Activated T-cell treated with anti-CD3 and anti-CD28 coated beads for 1 hour (primary cell): ENCODE data around the gene CAVIN2.

ENCODE experiments used
- DNase-seq: peaks from one replicate; pipeline ENCODE4 v3.0.0-alpha.2; 2020; ENCODE audit warnings: low read depth

CAVIN2 gene

DNA sequence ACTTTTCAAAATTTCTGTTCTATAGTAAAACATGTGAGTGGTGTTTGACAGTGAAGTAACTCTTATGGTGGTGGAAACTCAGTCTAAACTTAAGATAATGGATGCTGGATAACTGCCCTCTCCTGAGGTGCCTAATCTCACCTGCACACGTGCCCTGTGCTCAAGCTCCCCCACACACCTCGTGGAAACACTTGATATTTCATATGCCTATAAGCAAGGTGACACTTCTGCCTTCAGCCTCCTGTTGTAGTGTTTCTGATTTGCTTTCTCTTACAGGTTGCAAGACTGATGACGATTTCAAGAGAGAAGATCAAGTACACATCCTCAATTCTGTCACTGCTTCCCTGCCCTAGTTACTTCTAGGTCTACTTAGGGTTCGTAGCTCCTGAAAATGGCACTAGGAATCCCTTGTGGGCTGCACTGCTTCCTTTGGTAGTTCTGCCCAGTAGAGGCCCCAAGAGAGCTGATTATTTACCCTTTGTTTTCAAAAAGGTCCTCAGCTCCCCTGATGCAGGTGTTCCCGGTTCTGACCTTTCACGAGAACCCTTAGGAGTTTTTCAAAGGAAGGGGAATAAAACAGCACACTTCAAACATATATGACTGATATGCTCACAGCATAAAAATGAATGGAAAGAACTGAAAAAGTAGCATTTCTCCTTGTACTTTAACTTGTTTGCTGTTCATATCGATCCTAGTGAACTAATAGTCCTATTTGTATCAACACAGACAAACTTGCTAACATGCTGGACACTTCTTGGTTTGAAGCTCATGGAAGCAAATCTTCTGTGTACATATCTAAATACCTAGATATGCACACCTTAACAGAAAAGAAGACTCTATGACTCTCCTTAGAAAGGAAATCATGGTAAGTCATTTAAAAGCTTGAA lies 6.7 kb downstream of the CAVIN2 start:
- no peak for DNase-seq

DNA sequence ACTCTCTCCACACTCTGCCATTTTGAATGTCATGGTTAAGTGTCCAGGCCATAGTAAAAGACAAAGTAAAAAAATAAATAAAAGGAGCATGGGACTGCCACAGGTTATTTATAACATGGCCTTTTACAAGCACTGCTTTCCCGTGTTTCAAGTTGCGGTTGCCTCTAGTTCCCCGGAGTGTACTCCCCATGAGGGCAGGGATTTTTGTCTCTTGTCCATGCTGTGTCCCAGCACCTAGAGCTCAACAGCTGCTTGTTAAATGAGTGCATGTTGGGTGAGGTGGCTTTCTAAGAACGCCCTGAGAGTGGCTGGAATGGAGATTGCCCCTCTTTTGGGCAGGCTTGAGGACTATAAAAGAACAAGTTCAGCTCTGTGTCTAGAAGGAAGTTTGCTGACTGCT lies 8.4 kb downstream of the CAVIN2 start:
- no peak for DNase-seq

DNA sequence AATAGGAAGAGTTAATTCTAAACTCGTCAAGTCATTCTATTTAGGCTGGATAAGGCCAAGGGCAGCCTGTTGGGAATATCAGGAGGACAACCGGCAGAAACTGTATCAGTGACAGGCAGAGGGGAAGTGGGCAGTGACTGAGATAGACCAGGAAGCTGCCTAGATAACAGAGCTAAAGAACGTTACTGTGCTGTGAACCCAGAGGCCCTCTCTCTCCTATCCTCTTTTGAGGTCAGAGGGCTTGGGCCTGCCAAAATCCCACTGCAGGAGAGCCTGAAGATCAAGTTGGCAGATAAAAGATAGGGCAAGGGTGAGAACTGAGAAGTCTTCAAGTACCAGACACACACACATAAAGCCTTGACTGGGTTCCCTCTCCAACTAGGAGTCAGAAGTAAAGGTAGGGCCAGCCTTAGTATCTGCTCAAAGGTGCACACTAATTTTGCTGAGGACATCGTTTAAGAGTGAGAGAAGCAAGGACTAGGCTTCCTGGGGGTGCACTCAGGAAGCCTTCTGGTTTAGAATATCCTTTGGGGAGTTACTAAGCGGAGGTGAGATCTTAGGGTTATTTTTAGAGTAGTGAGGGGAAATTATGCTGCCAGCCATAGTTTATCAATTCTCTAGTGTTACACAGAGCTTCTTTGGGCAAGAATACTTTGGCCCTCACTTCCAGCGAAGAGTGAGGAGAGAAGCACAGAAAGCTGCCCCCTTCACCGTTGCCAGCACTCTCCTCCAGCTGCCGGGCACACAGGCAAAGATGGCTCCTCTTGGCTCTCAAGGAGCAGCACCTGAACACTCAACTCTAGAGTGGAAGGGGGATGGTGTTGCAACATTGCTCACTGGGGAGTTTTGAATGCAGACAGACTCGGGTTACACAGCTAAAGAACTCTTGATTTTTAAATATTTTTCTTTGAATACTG lies 9.8 kb downstream of the CAVIN2 start:
- no peak for DNase-seq

DNA sequence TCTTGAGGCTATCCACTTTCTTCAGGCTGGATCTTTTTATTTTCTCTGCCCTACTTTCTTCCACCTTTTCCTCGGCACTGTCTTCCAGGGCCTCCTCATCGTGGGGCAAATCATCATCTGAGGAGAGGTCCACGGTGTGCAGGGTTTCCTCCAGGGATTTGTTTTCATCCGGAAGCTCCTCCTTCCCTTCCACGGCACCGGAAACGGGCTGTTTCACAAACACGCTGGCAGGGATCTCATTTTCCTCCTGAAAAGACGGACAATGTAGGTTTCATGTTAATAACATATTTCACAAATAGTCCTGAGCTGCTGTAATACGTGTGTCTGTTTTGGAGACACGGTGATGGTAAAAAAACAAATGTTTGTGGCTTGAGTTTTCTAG lies 10.4 kb downstream of the CAVIN2 start:
- DNase-seq, result no peak

DNA sequence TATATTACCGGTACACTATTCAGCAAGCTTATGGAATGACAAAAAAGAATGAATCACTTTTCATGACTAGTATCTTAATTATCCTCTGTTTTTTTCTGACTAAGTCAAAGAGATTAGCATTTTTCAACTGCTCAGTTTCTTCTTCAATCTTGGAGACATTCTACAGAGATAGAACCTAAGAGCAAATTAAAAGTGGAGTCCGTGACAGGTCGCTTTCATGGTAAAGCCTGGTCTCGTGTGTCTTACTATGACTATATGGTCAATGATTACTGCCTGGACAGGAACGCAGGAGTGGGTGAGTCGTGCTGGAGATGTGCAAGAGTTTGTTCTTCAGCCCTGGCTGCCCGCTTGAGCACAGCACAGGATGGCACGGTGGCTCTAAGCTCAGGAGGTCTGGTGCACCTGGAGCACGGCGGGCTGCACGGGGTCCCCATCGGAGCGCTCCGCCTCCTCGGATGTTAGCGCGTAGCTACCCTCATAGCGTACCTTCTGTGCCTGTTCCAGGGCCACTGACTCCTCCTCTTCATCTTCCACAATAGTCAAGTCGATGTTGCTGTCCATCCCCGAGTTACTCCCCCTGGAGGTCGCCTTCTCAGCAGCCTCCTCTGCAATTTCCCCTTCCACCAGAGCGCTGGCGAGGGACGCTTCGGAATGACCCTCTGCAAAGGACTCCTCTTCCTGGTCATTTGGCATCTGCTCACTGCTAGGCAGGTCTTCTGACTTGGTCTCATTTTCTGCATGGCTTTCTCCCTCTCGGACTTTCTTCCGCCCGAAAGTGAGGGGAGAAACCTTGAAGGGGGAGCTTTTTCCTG lies 11.1 kb downstream of the CAVIN2 start:
- DNase-seq, result no peak

DNA sequence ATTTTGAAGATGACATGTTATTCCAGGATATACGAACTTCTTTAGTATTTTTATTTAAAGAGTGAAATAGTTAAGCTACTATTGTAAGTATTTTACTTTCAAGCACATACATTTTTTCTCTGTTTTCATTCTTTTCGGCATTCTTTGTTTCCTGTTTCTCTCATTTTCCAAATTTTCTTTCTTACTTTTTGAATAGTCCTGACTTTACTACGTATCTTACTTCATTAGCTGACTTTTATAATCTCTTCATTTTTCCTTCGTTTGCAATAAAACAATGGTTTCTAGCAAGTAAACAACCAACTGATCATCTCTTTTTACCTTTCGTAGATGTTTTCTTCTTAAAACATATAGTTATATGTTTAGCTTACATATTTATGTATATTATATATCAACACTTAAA lies 11.8 kb downstream of the CAVIN2 start:
- no peak for DNase-seq

DNA sequence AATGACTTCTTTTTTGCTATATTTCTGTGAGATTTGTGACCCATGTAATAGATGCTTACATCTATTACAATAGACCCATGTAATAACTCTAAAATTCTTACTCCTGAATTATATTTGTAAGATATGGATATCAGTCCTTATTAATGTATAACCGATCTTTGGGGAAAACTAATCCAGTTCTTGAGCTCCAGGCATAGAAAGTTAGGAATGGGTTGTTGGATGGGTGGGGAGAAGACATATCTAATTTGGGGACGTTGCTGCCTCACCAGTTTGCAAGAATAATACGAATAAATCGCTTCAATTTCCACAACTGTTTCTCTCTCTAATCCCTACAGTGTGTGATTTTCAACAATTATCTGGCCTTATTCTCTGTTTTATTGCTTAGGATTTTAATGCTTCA lies 13.5 kb downstream of the CAVIN2 start:
- DNase-seq, result no peak

DNA sequence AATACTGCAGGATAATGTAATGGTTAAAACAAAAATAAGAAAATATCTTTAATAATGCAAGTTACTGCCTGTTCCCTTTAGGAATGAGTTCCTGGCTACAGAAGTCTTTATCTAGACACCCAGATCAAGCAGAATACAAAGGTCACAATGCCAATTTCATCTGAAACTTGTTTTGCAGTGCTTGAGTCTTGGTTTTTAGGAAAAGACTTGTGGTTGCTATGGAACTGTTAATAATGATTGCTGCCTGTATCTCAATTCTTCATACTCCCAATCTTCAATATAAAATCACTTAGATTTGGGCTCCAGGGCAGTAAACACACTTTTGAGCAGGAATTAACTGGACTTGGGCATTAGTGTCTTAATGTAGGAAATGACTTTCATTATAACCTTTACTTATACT lies 14.2 kb downstream of the CAVIN2 start:
- no peak for DNase-seq

DNA sequence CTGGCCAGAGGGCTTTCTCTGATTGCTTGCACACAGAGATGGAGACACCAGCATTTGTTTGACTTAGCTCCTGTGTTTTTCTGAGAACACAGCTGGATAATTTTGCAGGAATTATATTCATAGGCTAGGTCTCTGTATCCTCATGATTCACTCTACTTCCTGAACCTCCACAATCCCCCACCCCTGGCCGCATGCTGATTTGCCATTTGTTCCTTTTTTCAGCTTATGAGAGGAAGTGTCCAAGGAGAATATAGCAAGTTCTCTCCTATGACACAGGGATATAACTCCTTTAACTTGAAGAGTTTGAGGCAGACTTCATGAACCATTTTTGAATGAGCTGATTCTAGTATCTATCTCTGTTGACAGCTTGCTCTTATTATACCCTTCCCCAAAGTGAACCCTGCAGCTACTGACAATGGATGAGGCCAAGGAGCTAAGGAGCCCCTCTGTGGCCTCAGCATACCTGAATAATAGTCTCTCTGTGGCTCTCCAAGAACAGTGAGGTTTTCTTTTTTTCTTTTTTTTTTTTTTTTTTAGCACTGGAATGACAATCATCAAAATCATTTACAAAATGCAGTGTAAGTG lies 15.4 kb downstream of the CAVIN2 start:
- DNase-seq, result no peak

DNA sequence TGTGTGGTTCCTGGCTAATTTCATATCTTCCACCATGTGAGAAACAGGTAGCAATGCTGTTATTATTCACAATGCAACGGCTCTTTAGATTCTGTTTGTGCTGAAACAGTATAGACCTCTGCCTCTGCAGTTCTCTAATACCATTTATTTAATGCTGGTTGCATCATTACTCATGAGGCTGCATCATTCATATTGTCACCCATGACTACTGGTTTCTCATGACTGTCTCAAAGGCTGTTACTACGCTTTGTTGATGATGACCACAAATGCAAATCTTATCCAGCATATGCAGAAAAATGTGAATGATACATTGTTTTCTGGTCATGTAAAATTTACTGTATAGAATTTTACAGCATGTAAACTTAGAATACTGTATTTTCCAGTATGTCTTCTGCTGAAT lies 22.5 kb downstream of the CAVIN2 start:
- no peak for DNase-seq

DNA sequence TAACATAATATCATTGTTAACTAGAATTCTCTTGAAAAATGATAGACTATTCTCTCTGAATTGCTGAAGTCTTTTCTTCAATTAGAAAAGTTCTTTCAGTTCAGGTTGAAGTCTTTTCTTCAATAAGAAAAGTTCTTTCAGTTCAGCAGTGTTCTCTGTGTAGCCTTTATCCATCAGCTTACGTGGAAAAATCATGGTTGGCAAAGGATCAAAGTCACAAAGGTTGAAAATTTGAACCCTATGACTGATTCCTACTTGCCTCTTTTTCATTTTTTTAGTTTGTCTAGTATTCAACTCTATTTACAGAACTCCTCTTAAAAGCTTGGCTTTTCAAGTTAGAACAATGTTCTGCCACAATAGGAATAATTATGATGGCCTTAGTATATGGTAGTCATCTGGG lies 25.8 kb downstream of the CAVIN2 start:
- DNase-seq, result no peak

DNA sequence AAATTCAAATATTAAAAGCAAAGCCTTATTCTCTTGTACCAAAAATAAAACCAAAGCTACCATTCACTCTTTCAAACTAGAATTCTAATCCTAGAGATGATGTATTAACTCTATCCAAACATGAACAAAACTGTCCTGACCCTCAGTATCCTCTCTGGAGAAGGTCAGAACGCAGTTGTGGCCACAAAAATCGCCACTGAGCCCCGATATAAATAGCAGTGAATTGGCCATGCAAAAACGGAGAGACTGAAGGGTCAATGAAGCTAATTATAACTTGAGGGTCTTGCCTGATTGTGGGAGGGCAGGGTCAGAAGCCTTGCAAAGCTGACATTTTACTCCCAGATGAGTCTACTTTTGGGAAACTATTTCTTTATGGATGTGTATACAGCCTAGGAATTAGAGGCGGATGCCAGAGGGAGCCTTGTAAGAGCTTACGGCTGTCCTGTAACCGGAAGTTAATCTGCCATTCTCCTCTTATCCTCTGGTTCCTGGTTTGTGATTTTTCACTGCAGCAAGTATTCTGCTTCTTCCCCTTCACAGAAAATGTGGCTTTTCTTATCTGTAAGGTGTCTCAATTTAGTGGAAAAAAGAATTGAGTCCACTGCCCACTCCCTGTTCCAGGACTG lies 28.1 kb downstream of the CAVIN2 start:
- no peak for DNase-seq

DNA sequence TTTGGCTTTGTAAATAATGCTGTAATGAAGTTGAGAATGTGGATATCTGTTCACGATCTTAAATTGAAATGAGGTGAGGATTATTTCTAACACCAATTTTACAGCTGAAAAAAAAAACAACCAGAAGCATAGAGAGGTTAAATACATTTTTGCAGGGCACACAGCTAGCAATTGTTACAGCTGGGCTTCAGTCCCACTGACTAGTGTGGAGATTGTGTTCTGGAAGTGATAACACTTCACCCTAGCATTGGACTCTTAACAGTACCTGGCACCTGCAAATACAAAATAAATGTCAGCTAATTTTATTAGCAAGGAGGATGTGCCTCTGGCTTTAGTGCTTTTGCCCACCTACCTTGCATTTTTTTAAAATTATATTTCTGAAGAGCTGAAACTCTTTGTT lies 28.8 kb downstream of the CAVIN2 start:
- no peak for DNase-seq

DNA sequence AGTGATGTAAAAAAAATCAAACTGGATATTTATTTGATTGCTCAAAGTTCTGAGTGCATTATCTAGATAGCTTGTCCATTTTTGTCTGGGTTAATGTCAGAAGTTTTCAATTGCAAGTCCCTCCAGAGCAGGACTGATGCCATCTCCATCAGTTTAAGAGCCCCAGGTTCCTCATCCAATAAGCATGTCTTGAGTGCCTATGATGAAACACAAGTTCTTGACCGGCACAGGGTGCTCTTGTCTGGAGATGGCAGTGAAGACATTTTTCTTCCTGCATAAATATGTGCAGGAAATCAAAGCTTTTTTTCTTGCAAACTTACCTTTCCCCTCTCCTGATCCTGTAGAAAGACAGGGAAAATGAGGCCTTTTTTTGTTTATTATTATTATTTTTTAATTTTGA lies 31.9 kb downstream of the CAVIN2 start:
- no peak for DNase-seq

DNA sequence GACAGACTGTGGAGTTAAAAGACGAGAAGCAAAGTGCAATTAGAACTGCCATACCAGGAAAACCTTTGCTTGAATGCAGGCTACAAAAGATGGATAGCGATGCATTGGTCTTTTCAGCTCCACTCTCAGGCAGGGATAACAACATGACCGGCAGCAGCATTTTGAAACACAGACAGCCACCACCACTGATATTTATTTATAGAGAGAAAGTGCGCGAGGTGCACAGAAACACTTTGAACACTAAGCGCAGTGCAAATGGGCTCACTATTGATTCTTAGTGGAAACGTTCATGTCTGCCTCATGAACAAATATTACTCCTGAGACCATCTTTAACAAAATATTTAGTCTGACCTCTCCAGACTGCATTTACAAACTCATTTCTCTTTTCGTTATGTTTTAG lies 32.9 kb downstream of the CAVIN2 start:
- no peak for DNase-seq

DNA sequence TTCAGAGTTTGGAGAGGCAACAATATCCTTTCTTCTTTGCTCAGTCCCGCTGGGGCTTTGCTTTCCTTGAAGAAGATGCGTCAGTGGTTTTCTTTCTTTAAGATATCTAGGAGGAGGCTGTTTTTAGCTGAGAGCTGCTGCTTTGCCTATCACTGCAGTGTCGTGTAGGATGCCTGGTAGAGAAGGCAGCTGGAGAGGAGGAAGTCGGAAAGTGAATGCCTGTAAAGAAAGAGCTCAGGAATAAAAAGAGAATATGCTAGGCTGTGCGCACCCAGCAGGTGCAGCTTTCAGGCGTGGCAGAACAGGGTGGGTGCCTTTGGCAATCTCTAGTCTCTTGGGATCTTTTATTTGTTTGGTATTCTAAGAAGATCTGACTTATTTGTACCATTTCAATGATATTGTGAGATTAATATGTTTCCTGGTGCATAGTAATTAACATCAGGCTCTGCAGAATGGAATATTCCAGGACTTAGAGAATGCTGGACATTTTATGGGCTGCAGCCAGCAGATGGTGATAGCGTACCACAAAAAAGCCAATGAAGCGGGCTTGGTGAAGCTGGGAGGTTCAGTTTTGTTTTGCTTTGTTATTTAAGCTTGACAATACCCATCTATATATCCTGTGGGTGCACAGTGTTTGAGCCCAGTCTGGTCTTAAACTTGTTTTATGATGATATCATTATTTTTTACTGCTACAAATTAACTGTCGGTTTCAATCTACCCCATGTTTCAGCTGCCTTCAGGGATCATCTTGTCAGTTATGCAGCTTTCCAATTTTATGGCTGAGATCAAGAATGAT lies 34.9 kb downstream of the CAVIN2 start:
- no peak for DNase-seq

DNA sequence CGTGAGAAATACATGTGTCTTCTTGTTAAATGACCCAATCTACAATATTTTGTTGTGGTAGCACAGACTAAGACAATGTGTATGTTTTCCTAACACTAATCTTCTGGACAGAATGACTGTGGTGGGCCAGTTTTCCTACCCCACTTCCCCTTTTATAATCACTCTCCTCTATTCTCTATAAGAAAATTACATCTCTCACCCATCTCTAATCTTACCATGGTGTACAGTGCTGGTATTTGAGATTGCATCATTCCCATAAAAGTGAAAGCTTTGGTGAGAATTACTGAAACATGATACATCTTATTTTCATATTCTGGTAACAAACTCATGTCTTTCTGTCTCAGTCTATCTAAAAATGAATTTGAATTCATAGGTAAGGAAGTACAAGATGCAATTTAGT lies 40.5 kb downstream of the CAVIN2 start:
- no peak for DNase-seq

DNA sequence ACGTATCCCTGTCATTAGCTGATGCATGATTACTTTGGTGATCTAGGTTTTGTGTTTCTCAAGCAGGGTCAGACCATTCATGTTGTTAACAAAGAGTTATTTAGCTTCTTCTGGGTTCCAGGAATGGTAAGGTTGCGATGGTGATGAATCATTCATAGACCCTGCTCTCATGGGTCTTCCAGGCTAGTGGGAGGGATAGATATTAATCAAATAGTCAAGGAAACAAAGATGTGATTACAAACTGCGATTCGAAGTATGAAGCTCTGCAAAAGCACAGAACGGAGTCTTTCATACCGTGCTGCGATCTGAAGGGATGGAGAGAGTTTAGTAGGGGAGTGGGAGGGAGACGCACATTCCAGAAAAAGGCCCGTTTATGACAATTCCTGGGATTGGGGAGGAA lies 42.1 kb downstream of the CAVIN2 start:
- DNase-seq, result no peak

DNA sequence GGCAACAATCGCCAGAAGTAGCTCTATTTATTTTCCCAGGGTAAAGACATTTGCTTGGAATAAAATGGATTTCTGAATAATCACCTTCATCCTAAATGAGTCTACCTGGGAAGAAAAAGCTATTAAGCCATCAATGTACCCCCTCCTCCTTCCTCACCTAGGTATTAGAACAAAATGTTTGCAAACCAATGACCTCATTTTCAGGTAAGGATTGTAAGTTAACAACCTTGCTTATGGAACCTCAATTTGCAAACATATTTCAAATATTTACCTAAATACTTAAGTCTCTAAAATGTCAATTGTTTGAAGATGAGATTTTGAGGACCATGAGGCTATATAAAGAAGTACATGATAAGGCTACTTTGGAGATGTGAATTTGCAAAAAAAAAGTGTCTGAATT lies 43.9 kb downstream of the CAVIN2 start:
- DNase-seq, result no peak

DNA sequence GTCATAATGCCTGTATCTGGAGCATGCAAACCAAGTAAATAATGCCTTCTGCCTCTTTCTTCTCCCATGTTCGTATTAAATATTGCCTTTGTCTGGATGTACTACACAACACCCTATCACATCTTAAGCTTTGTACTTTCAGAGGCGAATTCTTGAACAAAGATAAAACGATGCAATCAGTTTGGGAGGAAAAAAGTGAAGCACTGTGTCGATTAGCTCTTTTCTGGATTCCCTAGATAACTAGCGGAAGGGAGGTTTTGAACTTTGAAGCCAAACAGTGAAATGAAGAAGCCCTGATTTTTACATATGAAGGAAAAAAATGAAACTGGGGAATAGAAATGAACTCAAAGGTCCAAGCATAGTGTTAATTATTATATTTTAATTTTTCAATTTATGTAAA lies 44.7 kb downstream of the CAVIN2 start:
- DNase-seq, result no peak

DNA sequence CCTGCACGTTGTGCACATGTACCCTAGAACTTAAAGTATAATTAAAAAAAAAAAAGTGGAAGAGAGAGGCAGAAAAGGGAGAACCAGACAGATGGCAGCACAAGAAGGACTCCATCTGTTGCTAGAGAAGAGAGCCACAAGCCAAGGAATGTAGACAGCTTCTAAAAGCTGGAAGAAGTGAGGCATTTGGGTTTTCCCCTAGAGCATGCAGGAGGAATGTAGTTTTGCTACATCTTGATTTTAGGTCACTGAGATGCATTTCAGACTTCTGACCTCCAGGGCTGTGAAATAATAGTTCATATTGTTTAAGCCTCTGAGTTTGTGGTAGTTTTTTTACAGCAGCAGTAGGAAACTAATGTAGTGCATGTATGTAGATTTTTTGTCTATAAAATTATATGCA lies 46.0 kb downstream of the CAVIN2 start:
- no peak for DNase-seq
